Measurements from ENCODE around the gene NAA10. TPM values are rescaled to one million over a fixed set of nuclear protein-coding genes. Genes with fewer than 3 reads are reported as not detected.

Gene NAA10
- total RNA-seq, 2 experiments from 2014 or later, result 79.5 to 84.3 TPM

DNA sequence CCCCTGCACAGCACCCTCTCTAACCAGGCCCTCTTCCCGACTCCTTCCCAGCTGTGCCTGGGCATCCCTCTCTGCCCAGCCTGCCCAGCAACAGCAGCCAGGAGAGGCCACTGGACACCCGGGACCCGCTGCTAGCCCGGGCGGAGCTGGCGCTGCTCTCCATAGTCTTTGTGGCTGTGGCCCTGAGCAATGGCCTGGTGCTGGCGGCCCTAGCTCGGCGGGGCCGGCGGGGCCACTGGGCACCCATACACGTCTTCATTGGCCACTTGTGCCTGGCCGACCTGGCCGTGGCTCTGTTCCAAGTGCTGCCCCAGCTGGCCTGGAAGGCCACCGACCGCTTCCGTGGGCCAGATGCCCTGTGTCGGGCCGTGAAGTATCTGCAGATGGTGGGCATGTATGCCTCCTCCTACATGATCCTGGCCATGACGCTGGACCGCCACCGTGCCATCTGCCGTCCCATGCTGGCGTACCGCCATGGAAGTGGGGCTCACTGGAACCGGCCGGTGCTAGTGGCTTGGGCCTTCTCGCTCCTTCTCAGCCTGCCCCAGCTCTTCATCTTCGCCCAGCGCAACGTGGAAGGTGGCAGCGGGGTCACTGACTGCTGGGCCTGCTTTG is 29.2 kb downstream of the NAA10 start:
- Mint-ChIP-seq H3K9me3 (no peaks in the 10 kb centered on the region), H3K27ac (no peak overlapping the region), H3K36me3 (no peaks in the 10 kb centered on the region), H3K4me1 (peaks cover 29% of the 10 kb centered on the region), H3K4me3 (no peak overlapping the region), H3K27me3 (no peaks in the 10 kb centered on the region)
- no peak for ATAC-seq (ENCODE audit: low read depth)
- DNase-seq, result no peak
- POLR2A ChIA-PET, result interaction anchor here (2.2 to 2.4 kb wide), 2 partner anchors 18 to 22 kb away, joined by 10 to 16 read pairs; no protein-coding TSS in a partner anchor

DNA sequence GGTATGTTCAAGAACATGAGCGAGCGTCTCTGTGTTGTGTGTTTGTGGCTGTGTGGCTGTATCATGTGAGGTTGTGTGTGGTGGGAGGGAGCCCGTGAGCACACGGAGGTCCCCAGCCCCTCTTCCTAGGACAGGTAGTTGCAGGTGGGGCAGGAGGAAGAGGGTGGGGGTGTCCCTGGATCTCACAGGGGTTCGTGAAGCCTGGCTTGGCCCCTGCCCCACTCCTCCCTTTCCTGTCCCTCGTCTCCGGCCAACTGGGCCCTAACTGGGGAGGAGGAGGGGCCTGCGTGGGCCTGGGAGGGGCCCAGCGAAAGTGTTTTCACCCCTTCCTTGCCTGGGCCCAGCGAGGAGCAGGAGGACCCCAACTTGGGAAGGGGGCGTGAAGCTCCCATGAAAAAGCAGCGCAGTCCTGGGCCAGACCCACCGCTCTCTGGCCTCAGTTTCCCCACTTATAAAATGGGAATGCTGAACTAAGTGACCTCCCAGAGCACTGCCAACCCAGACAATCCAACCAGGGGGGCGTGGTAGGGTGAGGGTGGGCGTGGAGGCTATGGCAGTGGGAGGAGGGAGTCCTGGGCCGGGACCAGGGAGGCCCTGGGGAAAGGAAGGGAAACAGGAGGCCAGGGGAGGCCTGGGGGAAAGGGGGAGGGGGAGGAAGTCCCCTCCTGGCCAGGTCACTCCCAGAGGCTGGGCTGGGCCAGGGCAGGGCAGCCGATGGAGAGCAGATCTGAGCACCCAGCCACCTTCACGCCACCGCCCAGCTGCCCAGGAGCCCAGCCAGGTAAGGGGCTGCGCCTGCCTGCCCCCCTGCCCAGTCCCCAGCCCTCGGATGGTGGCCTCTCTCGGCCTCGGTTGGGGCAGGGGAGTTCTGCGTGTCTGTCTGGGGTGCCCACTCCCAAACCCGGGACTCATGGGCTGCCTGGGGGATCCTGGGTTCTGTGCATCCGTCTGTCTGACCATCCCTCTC is 30.6 kb downstream of the NAA10 start, which contains the start of gene AVPR2:
AVPR2 (plus strand) TSS at position 683 of the 967 bp plus-strand sequence. CDS start 473 bp downstream, outside the sequence.
- Mint-ChIP-seq H3K36me3 (no peaks in the 10 kb centered on the region), H3K27me3 (no peaks in the 10 kb centered on the region), H3K9me3 (no peaks in the 10 kb centered on the region), H3K4me3 (peak within 1 kb of the TSS; percentile 28), H3K4me1 (peaks cover 30% of the 10 kb centered on the region), H3K27ac (peak within 1 kb of the TSS; percentile 82)
- peak; percentile 17 for ATAC-seq (ENCODE audit: low read depth)
- DNase-seq, result no peak
- POLR2A ChIA-PET, result no interaction called here

DNA sequence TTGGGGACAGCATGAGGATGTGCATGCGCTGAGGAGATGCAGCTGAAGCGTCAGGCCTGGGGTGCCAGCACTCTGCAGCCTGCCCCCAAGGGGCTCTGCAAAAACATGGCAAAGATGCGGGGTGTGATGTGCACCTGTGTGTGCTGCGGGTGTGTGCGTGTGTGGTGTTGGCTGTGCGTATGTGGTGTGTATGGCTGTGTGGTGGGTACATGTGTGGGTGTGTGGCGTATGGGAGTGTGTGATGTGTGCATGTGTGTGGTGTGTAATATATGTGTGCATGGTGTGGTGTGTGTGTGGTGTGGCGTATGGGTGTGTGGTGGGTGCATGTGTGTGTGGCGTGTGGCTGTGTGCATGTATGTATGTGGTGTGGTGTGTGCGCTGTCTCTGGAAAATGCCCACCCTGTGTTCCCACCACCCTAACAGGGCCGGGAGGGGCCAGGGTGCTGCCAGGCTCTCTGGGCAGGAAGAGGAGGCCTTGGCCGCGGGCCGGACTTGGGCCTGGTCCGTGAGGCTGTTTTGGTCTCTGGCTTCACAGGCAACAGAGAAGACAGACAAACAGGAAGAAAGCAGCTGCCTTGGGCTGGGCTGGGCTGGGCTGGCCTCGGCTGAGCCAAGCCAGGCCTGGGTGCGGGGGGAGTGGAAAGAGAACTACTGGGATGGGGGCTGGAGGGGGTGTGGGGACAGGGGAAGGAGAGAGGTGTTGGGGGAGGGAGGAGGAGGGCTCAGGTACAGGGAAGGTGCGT is 31.4 kb downstream of the NAA10 start:
- POLR2A ChIA-PET, result no interaction called here
- H3K27me3 Mint-ChIP-seq, result peaks cover 4% of the 10 kb centered on the region
- no peak for DNase-seq
- peaks cover 29% of the 10 kb centered on the region for H3K4me1 Mint-ChIP-seq
- ATAC-seq (ENCODE audit: low read depth), result no peak
- H3K36me3 Mint-ChIP-seq, result no peaks in the 10 kb centered on the region
- peak overlapping the region; percentile 57 for H3K4me3 Mint-ChIP-seq
- H3K9me3 Mint-ChIP-seq, result peaks cover under 1% of the 10 kb centered on the region
- peak overlapping the region; percentile 82 for H3K27ac Mint-ChIP-seq

DNA sequence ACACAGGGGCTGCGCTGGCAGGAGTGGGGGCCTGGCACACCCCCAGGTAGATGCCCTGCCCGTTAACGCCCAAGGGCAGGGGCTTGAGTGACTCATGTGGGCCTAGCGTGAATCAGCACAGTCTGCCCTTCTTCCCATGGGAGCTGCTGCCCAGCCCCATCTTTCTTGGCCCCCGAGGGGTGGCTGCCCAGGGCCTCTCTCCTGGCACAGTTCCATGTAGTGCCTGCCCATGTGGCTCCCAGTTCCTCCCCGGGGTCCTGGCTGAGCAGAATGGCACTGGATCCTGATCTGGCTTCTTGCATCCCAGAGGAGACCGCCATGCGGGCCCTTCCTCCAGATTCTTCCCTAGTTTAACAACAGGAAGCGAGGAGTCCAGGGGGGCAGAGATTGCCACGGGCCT is 32.5 kb downstream of the NAA10 start:
- Mint-ChIP-seq H3K4me1 (peaks cover 29% of the 10 kb centered on the region), H3K27ac (no peak overlapping the region)

DNA sequence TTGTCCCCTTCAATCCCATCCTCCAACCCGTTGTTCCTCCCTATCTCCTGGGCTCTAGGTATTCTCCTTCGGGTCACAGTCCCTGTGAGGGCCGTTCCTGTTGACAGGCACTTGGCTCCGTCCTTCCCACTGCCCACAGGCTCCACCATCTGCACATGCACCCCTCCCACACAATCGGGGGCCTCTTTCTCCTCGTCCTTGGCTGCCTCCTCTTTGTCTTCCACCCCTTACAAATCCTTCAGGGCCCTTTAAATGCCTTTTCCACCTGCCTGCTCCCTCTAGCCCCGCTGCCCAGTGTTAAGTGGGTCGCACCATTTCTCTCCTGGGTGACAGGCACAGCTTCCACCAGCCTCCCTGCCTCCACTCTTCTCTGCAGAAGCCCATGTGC is 33.1 kb downstream of the NAA10 start:
- no peak for DNase-seq
- Mint-ChIP-seq H3K36me3 (no peaks in the 10 kb centered on the region), H3K9me3 (peaks cover 1% of the 10 kb centered on the region), H3K4me3 (peak overlapping the region; percentile 71), H3K4me1 (peaks cover 27% of the 10 kb centered on the region), H3K27ac (peak overlapping the region; percentile 73), H3K27me3 (peaks cover 8% of the 10 kb centered on the region)
- POLR2A ChIA-PET, result interaction anchor here (0.9 kb wide), 1 partner anchor 24 kb away, joined by 3 read pairs; no protein-coding TSS in a partner anchor
- no peak for ATAC-seq (ENCODE audit: low read depth)

More for the DNA sequence above, 32.5 kb downstream of the NAA10 start:
- H3K27me3 Mint-ChIP-seq, result peaks cover 8% of the 10 kb centered on the region
- POLR2A ChIA-PET, result no interaction called here
- H3K4me3 Mint-ChIP-seq, result no peak overlapping the region
- ATAC-seq (ENCODE audit: low read depth) (no peak), DNase-seq (no peak)
- no peaks in the 10 kb centered on the region for H3K36me3 Mint-ChIP-seq
- peaks cover 1% of the 10 kb centered on the region for H3K9me3 Mint-ChIP-seq

DNA sequence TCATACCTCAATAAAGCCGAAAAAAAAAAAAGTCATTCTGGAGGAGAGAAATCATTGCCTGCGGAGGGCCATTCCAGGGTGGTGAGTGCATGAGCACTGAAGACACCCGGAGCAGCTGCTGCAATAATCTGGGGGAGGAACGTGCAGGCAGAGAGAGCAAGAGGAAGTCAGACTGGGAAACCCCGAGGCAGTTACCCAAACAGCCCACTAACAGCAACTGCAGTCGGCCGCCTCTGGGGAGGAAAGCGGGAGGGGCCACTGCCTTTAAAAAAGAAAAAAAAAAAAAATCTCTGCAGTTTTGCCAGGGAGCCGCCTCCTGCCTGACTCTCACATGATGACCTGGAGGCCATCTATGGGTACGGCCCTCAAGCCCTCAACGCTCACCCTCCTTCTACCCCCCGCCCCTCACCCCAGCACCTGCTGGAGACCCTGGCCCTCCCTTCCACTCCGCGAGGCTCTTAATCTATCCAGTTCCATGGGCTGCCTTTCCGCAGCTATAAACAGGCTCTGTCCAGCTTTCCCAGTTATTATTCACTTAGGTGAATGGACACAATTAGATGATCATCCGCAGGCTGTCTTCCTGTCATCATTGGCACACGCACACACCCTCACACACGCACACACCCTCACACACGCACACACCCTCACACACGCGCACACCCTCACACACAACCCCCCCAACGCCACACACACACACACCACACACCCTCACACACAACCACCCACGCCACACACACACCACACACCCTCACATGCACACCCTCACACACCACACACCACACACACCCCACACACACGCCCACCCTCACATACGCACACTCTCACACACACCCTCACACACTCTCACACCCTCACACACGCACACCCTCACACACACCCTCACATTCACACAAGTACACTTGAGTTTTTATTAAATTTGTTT is 33.7 kb downstream of the NAA10 start:
- DNase-seq, result no peak
- POLR2A ChIA-PET, result interaction anchor here (0.6 to 1.0 kb wide), 4 partner anchors 14 to 142 kb away, joined by 3 read pairs; no protein-coding TSS in a partner anchor
- no peaks in the 10 kb centered on the region for H3K36me3 Mint-ChIP-seq

DNA sequence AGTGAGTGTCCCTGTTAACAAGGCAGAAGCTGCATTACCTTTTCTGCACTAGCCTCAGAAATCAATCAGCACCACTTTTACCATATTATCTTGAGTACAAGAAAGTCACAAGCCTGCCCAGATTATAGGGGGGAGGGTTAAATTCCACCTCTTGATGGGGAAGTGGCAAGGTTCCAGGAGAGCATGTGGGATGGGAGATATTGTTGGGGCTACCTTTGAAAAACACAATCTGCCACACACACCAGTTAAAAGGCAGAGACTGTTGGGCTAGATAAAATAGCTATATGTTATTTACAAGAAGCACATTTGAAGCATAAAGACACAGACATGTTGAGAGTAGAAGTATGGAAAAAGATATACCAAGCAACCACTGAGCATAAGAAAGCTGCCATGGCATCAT is 36.9 kb downstream of the NAA10 start:
- no peak for DNase-seq
- Mint-ChIP-seq H3K27me3 (peaks cover 13% of the 10 kb centered on the region), H3K4me1 (peaks cover 14% of the 10 kb centered on the region), H3K27ac (no peak overlapping the region), H3K36me3 (no peaks in the 10 kb centered on the region), H3K4me3 (no peak overlapping the region), H3K9me3 (peaks cover 1% of the 10 kb centered on the region)
- no peak for ATAC-seq (ENCODE audit: low read depth)
- POLR2A ChIA-PET, result interaction anchor here (0.7 kb wide), 2 partner anchors 11 to 278 kb away, joined by 3 to 7 read pairs; no protein-coding TSS in a partner anchor

More for the DNA sequence above, 33.7 kb downstream of the NAA10 start:
- Mint-ChIP-seq H3K4me3 (peak overlapping the region; percentile 71), H3K4me1 (peaks cover 24% of the 10 kb centered on the region), H3K27ac (peak overlapping the region; percentile 73), H3K27me3 (peaks cover 8% of the 10 kb centered on the region), H3K9me3 (peaks cover 1% of the 10 kb centered on the region)
- ATAC-seq (ENCODE audit: low read depth), result peak; percentile 78

DNA sequence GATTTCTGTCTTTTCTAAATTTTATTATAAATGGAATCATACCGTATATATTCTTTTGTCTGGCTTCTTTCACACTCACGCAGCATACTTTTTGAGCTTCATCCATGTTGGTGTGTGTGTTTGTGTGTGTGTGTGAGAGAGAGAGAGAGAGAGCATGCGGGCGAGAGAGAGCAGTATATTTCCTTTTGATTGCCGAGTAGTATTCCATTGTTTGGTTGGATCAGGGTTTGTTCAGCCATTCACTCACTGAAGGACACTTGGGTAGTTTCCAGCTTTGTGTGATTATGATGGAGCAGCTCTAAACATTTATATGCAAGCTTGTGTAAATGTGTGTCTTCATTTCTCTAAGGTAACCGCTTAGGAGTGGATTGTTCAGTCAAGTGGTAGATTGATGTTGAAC is 45.7 kb downstream of the NAA10 start:
- POLR2A ChIA-PET, result no interaction called here
- no peak overlapping the region for H3K4me3 Mint-ChIP-seq
- no peaks in the 10 kb centered on the region for H3K9me3 Mint-ChIP-seq
- H3K27ac Mint-ChIP-seq, result no peak overlapping the region
- H3K27me3 Mint-ChIP-seq, result peaks cover 30% of the 10 kb centered on the region
- H3K4me1 Mint-ChIP-seq, result no peaks in the 10 kb centered on the region
- DNase-seq, result no peak
- ATAC-seq (ENCODE audit: low read depth), result no peak
- H3K36me3 Mint-ChIP-seq, result no peaks in the 10 kb centered on the region

DNA sequence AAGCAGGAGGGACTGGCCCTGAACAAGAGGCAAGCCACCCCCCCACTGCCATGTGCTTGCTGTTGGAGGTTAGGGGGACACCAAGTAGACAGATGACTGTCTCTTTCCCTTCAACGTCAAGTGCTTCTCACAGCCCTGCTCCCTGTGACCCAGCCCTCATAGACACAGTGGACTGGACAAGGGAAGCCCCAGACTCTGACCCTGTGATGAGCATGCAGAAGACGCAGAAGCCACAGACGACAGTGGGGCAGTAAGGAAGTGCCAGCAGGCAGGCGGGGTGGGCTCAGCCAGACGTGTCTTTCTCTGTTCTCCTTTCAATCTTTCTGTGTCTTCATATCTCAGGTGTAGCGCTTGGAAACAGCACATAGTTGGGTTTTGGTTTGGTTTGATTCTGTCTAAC is 46.5 kb downstream of the NAA10 start:
- Mint-ChIP-seq H3K4me1 (no peaks in the 10 kb centered on the region), H3K4me3 (no peak overlapping the region), H3K9me3 (no peaks in the 10 kb centered on the region), H3K27ac (no peak overlapping the region), H3K27me3 (peaks cover 30% of the 10 kb centered on the region), H3K36me3 (no peaks in the 10 kb centered on the region)
- POLR2A ChIA-PET, result no interaction called here
- DNase-seq (no peak), ATAC-seq (ENCODE audit: low read depth) (no peak)

DNA sequence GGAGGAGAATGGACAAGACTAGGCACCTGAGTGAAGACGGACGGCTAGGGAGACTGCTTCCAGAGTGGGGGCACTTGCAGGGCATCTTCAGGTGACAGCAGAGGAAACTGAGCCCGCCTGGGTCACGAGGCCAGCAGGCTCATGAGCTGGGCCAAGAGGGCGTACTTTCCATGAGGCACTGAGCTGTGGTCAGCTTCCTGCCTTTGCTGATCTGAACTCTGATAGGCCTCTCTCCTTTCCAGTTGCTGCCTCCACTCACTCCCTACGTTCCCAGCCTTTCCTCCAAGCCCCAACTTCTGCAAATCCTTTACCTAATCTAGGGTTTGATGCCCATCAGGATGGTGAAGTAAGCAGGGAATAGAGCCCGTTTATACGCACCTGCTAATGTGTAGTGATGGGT is 47.5 kb downstream of the NAA10 start:
- POLR2A ChIA-PET, result interaction anchor here (1.2 kb wide), 1 partner anchor 13 kb away, joined by 3 read pairs; no protein-coding TSS in a partner anchor
- Mint-ChIP-seq H3K36me3 (no peaks in the 10 kb centered on the region), H3K9me3 (no peaks in the 10 kb centered on the region), H3K27ac (no peak overlapping the region), H3K4me3 (no peak overlapping the region), H3K27me3 (peaks cover 29% of the 10 kb centered on the region), H3K4me1 (no peaks in the 10 kb centered on the region)
- ATAC-seq (ENCODE audit: low read depth), result no peak
- DNase-seq, result no peak

DNA sequence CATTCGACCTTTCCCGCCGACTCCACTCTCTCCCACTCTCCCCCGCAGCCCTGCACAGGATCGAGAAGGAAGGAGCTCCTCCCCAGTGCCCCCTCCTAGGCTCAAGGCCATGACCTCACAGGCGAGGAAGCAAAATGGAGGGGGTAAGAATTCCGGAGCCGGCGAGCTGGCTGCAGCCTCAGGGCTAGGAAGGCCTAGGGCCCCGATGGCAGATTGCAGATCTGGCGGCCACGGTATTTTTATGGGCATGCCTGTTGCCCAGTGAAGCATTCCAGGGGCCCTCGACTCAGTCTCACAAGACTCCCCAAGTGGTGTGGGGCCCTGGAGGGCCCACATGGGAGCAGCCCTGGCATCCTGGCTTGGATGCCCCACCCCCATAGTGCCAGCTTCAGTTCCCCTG is 47.9 kb downstream of the NAA10 start:
- Mint-ChIP-seq H3K4me3 (no peak overlapping the region), H3K27me3 (peaks cover 29% of the 10 kb centered on the region), H3K9me3 (no peaks in the 10 kb centered on the region), H3K36me3 (no peaks in the 10 kb centered on the region), H3K4me1 (no peaks in the 10 kb centered on the region), H3K27ac (no peak overlapping the region)
- DNase-seq (no peak), ATAC-seq (ENCODE audit: low read depth) (no peak)
- POLR2A ChIA-PET, result interaction anchor here (0.6 to 1.2 kb wide), 2 partner anchors 10 to 14 kb away, joined by 3 read pairs; no protein-coding TSS in a partner anchor
